Mesenchymal stem cell (in vitro differentiated cells and primary cell): ENCODE results near the gene CSNK1E.

Experiments
- DNase-seq: peaks from one replicate; pipeline ENCODE4 v3.0.0-alpha.2; 2013
- H2AFZ ChIP-seq: one replicate; pipeline ENCODE4 v1.6.1; 2013; ENCODE audit warnings: low read depth, mild to moderate bottlenecking, control low read depth, inconsistent platforms, low read length, moderate library complexity
- H2AK5ac ChIP-seq: 2 replicates; pipeline ENCODE4 v1.6.1; 2013; ENCODE audit warnings: low read length, moderate library complexity, mild to moderate bottlenecking, inconsistent platforms; ENCODE audit not compliant: severe bottlenecking
- H2BK120ac ChIP-seq: one replicate; pipeline ENCODE4 v1.6.1; 2013; ENCODE audit warnings: low read depth, mild to moderate bottlenecking, inconsistent platforms, low read length, moderate library complexity
- H2BK12ac ChIP-seq, 2 experiments: one replicate each; pipeline ENCODE4 v1.6.1; 2013; ENCODE audit warnings: inconsistent platforms in 2 of 2, low read length in 2 of 2, mild to moderate bottlenecking in 2 of 2, moderate library complexity in 2 of 2, control low read depth in 1 of 2
- H2BK15ac ChIP-seq: one replicate; pipeline ENCODE4 v1.6.1; 2013; ENCODE audit warnings: mild to moderate bottlenecking, low read depth, inconsistent platforms; ENCODE audit not compliant: poor library complexity, severe bottlenecking
- H2BK5ac ChIP-seq: 2 replicates; pipeline ENCODE4 v1.6.1; 2013; ENCODE audit warnings: low read depth, mild to moderate bottlenecking, low read length, control low read depth, inconsistent platforms; ENCODE audit not compliant: poor library complexity, severe bottlenecking
- H3K14ac ChIP-seq, 2 experiments: one replicate each; pipeline ENCODE4 v1.6.1; 2013; ENCODE audit warnings: inconsistent platforms in 2 of 2, low read length in 2 of 2, control low read depth in 1 of 2, mild to moderate bottlenecking in 1 of 2, moderate library complexity in 1 of 2
- H3K18ac ChIP-seq, 2 experiments: one replicate each; pipeline ENCODE4 v1.6.1; 2013; ENCODE audit warnings: inconsistent platforms in 2 of 2, low read length in 2 of 2, control low read depth in 1 of 2, low read depth in 1 of 2, mild to moderate bottlenecking in 1 of 2
- H3K23ac ChIP-seq, 2 experiments: one replicate each; pipeline ENCODE4 v1.6.1; 2013; ENCODE audit warnings: inconsistent platforms in 2 of 2, low read length in 2 of 2, mild to moderate bottlenecking in 2 of 2, moderate library complexity in 2 of 2, control low read depth in 1 of 2
- H3K27ac ChIP-seq: 2 replicates; pipeline ENCODE4 v1.5.1; 2013; ENCODE audit warnings: mild to moderate bottlenecking, moderate library complexity, low read length, control low read depth, inconsistent platforms; ENCODE audit not compliant: poor library complexity, severe bottlenecking
- H3K27me3 ChIP-seq, 2 experiments: 2 replicates each; pipeline versions ENCODE4 v1.6.1 to v1.7.0; 2013; ENCODE audit warnings: low read length in 2 of 2, mild to moderate bottlenecking in 2 of 2, moderate library complexity in 2 of 2, control low read depth in 1 of 2, inconsistent platforms in 1 of 2; ENCODE audit not compliant: control insufficient read depth in 1 of 2, insufficient read depth in 1 of 2
- H3K36me3 ChIP-seq, 2 experiments: 2 replicates each; pipeline versions ENCODE4 v1.6.1 to v1.7.0; 2013; ENCODE audit warnings: low read length in 2 of 2, control low read depth in 1 of 2, inconsistent platforms in 1 of 2, low read depth in 1 of 2, mild to moderate bottlenecking in 1 of 2; ENCODE audit not compliant: insufficient read depth in 2 of 2, control insufficient read depth in 1 of 2
- H3K4ac ChIP-seq, 2 experiments: one replicate each; pipeline ENCODE4 v1.6.1; 2013; ENCODE audit warnings: inconsistent platforms in 2 of 2, low read length in 2 of 2, mild to moderate bottlenecking in 2 of 2, moderate library complexity in 2 of 2, control low read depth in 1 of 2, low read depth in 1 of 2
- H3K4me1 ChIP-seq: 2 replicates; pipeline ENCODE4 v1.6.1; 2013; ENCODE audit warnings: low read depth, low read length, control low read depth; ENCODE audit not compliant: control insufficient read depth, insufficient read depth
- H3K4me2 ChIP-seq: 2 replicates; pipeline ENCODE4 v1.6.1; 2013; ENCODE audit warnings: low read length, mild to moderate bottlenecking, inconsistent platforms; ENCODE audit not compliant: poor library complexity, severe bottlenecking
- H3K4me3 ChIP-seq, 2 experiments: 2 replicates each; pipeline versions ENCODE4 v1.5.1 to v1.7.0; 2013; ENCODE audit warnings: low read length in 2 of 2, mild to moderate bottlenecking in 2 of 2, control low read depth in 1 of 2, low read depth in 1 of 2; ENCODE audit not compliant: insufficient read depth in 1 of 2
- H3K79me1 ChIP-seq: replicated peaks from 2 replicates; pipeline ENCODE4 v1.6.1; 2013; ENCODE audit warnings: mild to moderate bottlenecking, control low read depth, low read length, inconsistent platforms; ENCODE audit not compliant: poor library complexity, severe bottlenecking
- H3K9ac ChIP-seq: 2 replicates; pipeline ENCODE4 v1.7.0; 2013; ENCODE audit warnings: mild to moderate bottlenecking, low read length, moderate library complexity
- H3K9me3 ChIP-seq: 2 replicates; pipeline ENCODE4 v1.7.0; 2013; ENCODE audit warnings: mild to moderate bottlenecking, low read length; ENCODE audit not compliant: control insufficient read depth
- H4K8ac ChIP-seq: one replicate; pipeline ENCODE4 v1.6.1; 2013; ENCODE audit warnings: inconsistent platforms, mild to moderate bottlenecking, low read length, moderate library complexity
- H4K91ac ChIP-seq: one replicate; pipeline ENCODE4 v1.6.1; 2013; ENCODE audit warnings: mild to moderate bottlenecking, low read length, inconsistent platforms
- WGBS: methylation state at CpG from one replicate; pipeline ENCODE4 v1.1.7; 2013; ENCODE audit warnings: mixed read lengths; 5-methylcytosine and 5-hydroxymethylcytosine counted together

Gene CSNK1E

GRCh38 chr22:38347944-38348750, 30.9 kb upstream of the CSNK1E start:
- Histone ChIP-seq H3K9ac (no peak overlapping the region), H2AK5ac (no peak overlapping the region), H3K23ac (no peak overlapping the region), H3K4me2 (no peak overlapping the region), H3K14ac (no peak overlapping the region), H2BK120ac (no peak overlapping the region), H3K27ac (no peak overlapping the region), H3K4ac (no peak overlapping the region), H3K79me1 (peaks cover 3% of the 10 kb centered on the region), H2BK5ac (no peak overlapping the region), H3K36me3 (peaks cover 0 to 7% of the 10 kb centered on the region in 2 experiments), H2BK12ac (no peak overlapping the region), H3K4me3 (no peak overlapping the region), H3K18ac (no peak overlapping the region), H3K4me1 (no peaks in the 10 kb centered on the region), H4K8ac (no peak overlapping the region), H4K91ac (no peak overlapping the region), H2BK15ac (no peak overlapping the region), H3K27me3 (peaks cover 0 to 10% of the 10 kb centered on the region in 2 experiments), H3K9me3 (no peaks in the 10 kb centered on the region), H2AFZ (no peak overlapping the region)
- 85% methylated on average over 14 of the region's 14 CpGs for WGBS
- DNase-seq: no peak

GRCh38 chr22:38347181-38347943, 30.1 kb upstream of the CSNK1E start:
- Histone ChIP-seq H3K4ac (no peak overlapping the region), H2AFZ (no peak overlapping the region), H3K18ac (no peak overlapping the region), H2BK12ac (no peak overlapping the region), H3K4me3 (no peak overlapping the region), H2BK5ac (no peak overlapping the region), H4K8ac (no peak overlapping the region), H3K23ac (no peak overlapping the region), H3K4me1 (no peaks in the 10 kb centered on the region), H3K36me3 (peaks cover 0 to 7% of the 10 kb centered on the region in 2 experiments), H3K9ac (no peak overlapping the region), H3K79me1 (peaks cover under 1% of the 10 kb centered on the region), H4K91ac (no peak overlapping the region), H3K27me3 (peaks cover 0 to 10% of the 10 kb centered on the region in 2 experiments), H3K27ac (no peak overlapping the region), H2BK15ac (no peak overlapping the region), H3K4me2 (no peak overlapping the region), H3K14ac (no peak overlapping the region), H3K9me3 (no peaks in the 10 kb centered on the region), H2BK120ac (no peak overlapping the region), H2AK5ac (no peak overlapping the region)
- WGBS: 83% methylated on average over 15 of the region's 15 CpGs
- DNase-seq: no peak

- Histone ChIP-seq H3K9me3 (no peaks in the 10 kb centered on the region), H2BK120ac (no peak overlapping the region), H3K27me3 (peaks cover 0 to 10% of the 10 kb centered on the region in 2 experiments), H3K9ac (no peak overlapping the region), H3K4me2 (no peak overlapping the region), H3K4me3 (no peak overlapping the region), H4K91ac (no peak overlapping the region), H2AK5ac (no peak overlapping the region), H3K36me3 (peaks cover 0 to 2% of the 10 kb centered on the region in 2 experiments), H3K4me1 (no peaks in the 10 kb centered on the region), H2BK12ac (no peak overlapping the region), H2BK5ac (no peak overlapping the region), H4K8ac (no peak overlapping the region), H3K14ac (no peak overlapping the region), H3K23ac (no peak overlapping the region), H3K4ac (no peak overlapping the region), H2BK15ac (no peak overlapping the region), H3K27ac (no peak overlapping the region), H3K79me1 (no peaks in the 10 kb centered on the region), H3K18ac (no peak overlapping the region), H2AFZ (no peak overlapping the region)
- WGBS: 93% methylated on average over 14 of the region's 14 CpGs
- no peak for DNase-seq
Observed at GRCh38 chr22:38346506-38346905, 29.3 kb upstream of the CSNK1E start.

- Histone ChIP-seq H3K4me2 (no peak overlapping the region), H3K4ac (no peak overlapping the region), H3K14ac (no peak overlapping the region), H3K18ac (no peak overlapping the region), H3K4me1 (no peaks in the 10 kb centered on the region), H2BK5ac (no peak overlapping the region), H4K91ac (no peak overlapping the region), H3K36me3 (no peaks in the 10 kb centered on the region), H3K27me3 (peaks cover 0 to 10% of the 10 kb centered on the region in 2 experiments), H3K23ac (no peak overlapping the region), H3K9ac (no peak overlapping the region), H3K9me3 (no peaks in the 10 kb centered on the region), H2BK12ac (no peak overlapping the region), H3K79me1 (no peaks in the 10 kb centered on the region), H2AK5ac (no peak overlapping the region), H2AFZ (no peak overlapping the region), H4K8ac (no peak overlapping the region), H2BK15ac (no peak overlapping the region), H3K4me3 (no peak overlapping the region), H2BK120ac (no peak overlapping the region), H3K27ac (no peak overlapping the region)
- 96% methylated on average over 5 of the region's 6 CpGs for WGBS
- no peak for DNase-seq
Observed at GRCh38 chr22:38345782-38346181, 28.5 kb upstream of the CSNK1E start.
